ENCODE data around the gene AHCYL2.
"Not testable (repeated sequence)": the region's sequence is repeated elsewhere in the genome, so short reads cannot be mapped to it uniquely, and the experiment has no call there.

Gene AHCYL2

DNA sequence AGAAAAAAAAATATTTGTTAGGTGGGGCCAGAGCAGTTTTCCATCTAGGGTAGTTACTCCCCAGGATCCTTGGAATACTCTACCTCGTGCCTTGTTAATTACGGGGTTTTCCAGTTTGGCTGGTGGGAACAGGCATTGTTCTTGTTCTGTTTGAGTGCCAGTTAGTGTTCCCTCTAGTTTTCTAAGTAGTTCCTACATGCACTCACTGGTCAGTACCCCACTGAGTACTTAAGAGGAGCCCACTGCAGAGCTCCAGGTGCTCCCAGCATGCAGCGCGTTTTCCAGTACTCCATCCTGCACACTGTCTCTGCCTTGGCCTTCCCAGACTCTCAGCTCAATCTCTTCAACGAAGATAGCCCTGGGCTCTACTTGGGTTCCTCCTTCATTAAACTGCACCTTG lies 58.0 kb downstream of the AHCYL2 start:
- no peak for DNase-seq (ENCODE audit: low read depth in 4 of 4, low spot score in 1 of 4)

DNA sequence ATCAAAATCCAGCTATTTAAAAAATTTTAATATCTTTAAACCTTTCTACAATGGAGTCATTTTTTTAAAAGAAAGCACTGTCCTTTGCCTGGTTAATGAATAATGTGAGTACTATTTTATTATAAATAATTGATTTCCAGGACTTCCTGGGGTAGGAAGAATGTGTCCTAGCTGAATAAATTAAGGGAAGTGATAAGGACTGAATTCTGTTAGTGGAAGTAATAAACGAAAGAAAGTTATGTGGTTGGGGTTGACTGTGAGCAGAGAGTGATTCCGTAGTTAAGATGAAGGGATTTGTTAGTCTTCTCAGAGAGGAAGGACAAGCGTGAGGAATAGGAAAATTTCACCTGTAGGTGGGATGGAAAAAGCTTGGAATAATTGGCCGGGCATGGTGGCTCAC lies 59.1 kb downstream of the AHCYL2 start:
- no peak for DNase-seq (ENCODE audit: low read depth in 4 of 4, low spot score in 1 of 4)

DNA sequence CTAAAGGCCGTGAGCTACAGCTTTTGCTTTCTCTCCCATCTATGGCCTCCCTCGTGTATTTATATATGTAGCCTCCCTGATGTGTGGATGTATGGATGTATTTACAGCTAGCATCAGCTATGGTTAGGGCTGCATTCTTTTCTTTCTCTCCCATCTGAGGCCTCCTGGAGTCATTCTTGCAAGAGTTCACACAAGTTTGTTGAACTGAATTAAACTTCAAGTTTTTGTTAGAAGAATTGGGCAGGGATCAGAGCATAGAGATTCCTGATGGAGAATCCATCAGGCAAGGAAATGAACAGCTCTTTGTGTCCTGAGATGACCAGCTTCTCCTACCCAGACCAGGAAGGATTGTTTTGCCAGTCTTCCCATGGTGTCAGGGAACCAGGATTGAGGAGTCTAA lies 60.3 kb downstream of the AHCYL2 start:
- no peak for DNase-seq (ENCODE audit: low read depth in 4 of 4, low spot score in 1 of 4)

DNA sequence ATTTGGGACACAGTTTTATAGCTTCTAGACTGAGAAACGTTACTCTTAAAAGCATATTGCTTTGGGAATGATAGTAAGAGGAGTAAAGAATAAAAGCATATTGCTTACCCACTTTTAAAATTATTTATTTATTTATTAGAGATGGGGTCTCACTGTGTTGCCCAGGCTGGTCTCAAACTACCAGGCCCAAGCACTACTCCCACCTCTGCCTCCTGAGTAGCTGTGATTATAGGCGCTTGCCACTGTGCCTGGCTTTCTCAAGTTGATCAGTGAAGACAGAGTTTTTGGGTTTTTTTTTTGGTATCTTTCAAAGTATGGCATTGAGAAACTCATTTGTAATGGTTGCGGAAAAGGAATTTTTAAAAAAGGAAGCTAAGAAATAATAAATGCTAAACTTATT lies 68.0 kb downstream of the AHCYL2 start:
- no peak for DNase-seq (ENCODE audit: low read depth in 4 of 4, low spot score in 1 of 4)

DNA sequence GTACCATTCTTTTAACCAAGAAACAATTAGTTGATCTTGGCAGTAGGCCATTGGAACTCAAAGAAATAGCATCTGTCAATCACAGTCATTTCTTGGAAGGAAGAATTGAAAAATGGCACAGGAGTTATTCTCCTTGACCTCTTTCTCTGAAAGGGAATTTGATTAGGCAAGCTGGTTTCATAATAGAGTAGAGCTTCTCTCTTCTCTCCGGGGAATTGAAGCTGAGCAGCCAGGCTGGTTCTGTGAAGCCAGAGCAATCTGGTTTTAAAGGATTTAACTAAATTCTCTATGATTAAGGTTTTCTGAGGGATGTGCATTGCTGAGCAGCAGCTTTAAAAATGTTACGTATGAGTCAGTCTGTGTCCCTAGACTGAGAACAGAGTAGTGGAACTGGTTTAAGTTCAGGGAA lies 70.2 kb downstream of the AHCYL2 start:
- no peak for DNase-seq (ENCODE audit: low read depth in 4 of 4, low spot score in 1 of 4)

DNA sequence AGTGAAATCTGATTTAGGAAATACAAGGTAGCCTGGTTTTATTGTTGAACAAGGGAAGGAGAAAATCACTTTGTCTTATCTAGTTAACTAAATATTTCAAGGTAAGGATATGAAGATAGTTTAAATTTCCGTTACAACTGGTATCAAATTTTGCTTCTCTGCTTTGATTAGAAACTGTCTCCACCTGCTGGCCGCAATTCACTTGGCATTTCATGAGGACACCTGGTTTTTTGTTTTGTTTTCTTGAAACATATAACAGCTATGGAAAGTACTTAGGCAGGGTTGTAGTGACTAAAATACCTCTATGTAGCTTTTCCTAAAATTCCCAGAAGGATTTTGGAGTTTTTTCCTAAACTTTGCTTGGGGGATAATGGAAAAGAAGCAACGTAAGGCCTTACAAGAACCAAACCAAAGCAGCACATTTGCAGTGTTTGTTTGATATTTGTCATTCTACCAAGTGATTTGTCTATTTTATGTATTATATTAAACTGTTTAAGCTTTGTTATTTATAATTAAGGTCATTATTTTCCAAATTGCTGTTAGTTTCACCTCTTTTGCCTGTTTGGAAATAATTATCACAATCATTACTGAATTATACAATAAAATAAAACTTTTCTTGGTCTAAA lies 73.6 kb downstream of the AHCYL2 start:
- peak in 2 of 4 experiments; percentile 7 to 24 for DNase-seq (ENCODE audit: low read depth in 4 of 4, low spot score in 1 of 4)

DNA sequence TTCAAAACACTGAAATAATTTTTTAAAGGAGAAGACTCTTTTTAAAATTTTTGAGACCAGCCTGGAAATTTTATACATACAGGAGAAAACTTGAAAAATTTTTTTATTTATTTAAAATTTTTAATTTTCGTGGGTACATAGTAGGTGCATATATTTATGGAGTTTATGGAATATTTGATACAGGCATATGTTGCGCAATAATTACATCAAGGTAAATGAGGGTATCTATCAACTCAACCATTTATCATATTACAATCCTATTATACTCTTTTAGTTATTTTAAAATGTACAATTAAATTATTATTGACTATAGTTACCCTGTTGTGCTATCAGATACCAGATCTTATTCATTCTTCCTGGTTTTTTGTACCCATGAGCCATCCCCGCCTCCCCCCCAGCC lies 75.1 kb downstream of the AHCYL2 start:
- DNase-seq (ENCODE audit: low read depth in 4 of 4, low spot score in 1 of 4) = no peak

DNA sequence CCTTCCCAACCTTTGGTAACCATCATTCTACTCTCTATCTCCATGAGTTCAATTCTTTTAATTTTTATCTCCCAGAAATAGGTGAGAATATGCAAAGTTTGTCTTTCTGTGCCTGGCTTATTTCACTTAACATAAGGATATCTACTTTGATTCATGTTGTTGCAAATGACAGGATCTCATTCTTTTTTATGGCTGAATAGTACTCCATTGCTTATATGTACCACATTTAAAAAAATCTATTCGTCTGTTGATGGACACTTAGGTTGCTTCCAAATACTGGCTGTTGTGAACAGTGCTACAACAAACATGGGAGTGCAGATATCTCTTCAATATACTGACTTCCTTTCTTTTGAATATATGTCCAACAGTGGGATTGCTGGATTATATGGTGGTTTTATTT lies 75.5 kb downstream of the AHCYL2 start:
- not testable (repeated sequence) for DNase-seq (ENCODE audit: low read depth in 4 of 4, low spot score in 1 of 4)

DNA sequence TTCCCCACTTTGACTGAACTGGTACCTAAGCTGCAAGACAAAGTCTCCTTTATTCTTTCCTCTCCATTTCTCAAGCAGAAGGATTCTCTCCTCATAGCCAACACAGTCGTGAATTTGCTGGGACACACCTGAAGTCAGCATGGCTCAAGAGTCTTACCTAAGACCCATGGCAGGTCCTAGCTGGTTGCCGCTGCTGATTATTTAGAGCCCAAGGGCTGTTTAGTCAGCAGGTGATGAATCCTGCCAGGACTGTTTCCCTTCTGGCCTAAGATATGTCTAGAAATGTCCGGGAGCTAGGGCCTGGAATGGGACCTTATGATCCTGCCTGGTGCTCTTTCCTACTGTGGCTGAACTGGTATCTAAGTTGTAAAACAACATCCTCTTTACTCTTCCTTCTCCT lies 82.8 kb downstream of the AHCYL2 start:
- no peak for DNase-seq (ENCODE audit: low read depth in 4 of 4, low spot score in 1 of 4)

DNA sequence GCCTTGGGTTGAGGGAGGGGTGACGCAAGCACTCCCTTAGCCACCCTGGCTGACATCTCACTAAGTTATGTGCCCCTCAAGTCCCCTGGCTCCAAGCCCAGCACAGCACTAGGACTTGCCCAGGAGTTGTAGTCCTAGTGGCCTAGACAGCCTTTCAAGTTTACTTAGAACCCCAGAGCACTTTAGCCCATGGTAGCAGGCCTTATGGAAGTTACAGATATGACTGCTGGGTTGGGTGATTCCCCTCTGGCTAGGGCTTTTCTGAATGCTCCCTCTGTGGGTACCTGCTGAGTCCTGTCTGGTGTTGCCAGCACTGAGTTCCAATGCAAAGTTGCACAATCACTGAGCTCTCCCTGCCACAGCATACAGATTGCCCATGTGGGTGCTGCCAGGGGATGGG lies 83.2 kb downstream of the AHCYL2 start:
- DNase-seq (ENCODE audit: low read depth in 4 of 4, low spot score in 1 of 4) = no peak

DNA sequence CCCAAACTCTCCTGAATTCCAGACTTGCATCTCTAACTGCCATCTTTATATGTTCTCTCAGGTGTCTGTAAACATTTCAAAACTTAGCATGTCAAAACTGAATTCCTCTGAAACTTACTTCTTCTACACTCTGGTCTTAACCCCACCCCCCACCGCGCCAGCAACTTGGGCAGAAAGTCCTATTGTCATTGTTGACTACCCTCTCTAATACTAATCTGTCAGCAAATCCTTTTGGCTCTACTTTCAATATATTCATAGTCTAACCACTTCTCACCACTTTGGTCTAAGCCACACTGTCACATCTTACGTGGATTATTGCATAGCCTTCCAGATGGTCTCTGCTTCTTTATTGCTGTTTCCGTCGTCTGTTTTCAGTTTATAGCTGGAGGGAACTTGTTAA lies 86.6 kb downstream of the AHCYL2 start:
- DNase-seq (ENCODE audit: low read depth in 4 of 4, low spot score in 1 of 4) = no peak

DNA sequence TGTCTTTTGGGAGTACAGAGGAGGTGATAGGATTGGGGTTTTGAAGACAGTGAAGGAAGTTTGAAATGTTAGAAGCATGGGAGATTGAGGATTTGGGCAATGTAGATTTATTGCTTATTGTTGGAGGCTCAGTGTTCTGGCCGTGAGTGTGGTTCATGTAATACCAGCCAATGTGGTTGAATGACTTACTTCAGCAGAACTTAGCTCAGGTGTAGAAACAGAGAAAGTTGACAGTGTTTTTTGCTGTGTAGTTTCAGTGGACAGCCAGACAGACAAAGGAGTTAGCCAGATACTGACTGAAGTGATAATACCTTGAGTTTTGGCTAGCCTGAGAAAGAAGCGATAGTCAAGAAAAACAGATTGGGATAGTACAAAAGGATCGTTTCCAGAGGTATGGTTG lies 88.5 kb downstream of the AHCYL2 start:
- DNase-seq (ENCODE audit: low read depth in 4 of 4, low spot score in 1 of 4) = no peak

DNA sequence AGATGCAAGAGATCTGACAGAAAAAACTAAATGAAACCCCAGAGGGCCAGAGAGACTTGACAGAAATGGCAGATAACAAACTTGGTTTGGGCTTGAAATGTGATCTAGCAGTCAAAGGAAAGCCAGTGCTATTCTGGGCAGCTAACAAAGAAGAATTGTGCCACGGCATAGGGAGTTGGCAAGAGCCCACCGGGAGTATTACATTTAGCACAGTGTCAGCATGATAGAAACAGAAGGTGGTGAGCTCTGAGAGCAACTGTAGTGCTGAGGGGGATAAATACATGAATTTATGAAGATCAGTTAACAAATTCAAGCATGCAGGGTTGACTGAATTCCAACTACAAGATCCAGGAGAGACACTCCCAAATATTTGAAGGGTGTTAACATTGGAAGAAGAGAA lies 91.1 kb downstream of the AHCYL2 start:
- no peak for DNase-seq (ENCODE audit: low read depth in 4 of 4, low spot score in 1 of 4)

DNA sequence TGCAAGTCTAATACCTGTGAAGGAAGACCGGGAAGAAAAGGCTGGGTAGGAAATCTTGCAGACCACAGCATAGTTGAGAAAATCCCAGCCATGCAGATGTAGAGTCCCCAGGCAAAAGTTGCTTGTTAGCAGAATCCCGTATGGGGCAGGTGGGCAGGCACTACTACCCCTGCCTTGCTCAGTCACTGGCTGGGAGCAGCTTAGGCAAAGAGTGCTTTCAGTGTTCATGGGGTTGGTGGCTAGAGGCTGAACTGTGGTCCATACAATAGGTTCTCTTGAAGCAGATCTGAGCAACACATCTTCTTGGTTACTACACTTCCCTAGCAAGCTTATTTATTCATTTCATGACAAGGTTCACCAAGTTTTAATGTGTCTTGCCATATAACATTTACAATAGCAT lies 92.6 kb downstream of the AHCYL2 start:
- DNase-seq (ENCODE audit: low read depth in 4 of 4, low spot score in 1 of 4) = no peak

DNA sequence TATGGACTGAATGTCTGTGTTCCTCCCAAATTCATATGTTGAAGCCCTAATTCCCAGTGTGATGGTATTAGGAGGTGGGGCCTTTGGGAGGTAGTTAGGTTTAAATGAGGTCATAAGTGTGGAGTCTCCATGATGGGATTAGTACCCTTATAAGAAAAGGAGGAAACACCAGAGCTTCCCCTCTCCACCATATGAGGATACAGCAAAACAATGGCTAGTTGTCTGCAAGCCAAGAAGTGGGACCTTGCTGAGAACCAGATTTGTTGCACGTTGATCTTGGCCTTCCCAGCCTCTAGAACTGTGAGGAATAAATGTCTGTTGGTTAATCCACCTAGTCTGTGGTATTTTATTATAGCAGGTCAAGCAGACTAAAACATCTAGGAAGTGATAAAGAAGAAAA lies 102.2 kb downstream of the AHCYL2 start:
- DNase-seq (ENCODE audit: low read depth in 4 of 4, low spot score in 1 of 4) = no peak

DNA sequence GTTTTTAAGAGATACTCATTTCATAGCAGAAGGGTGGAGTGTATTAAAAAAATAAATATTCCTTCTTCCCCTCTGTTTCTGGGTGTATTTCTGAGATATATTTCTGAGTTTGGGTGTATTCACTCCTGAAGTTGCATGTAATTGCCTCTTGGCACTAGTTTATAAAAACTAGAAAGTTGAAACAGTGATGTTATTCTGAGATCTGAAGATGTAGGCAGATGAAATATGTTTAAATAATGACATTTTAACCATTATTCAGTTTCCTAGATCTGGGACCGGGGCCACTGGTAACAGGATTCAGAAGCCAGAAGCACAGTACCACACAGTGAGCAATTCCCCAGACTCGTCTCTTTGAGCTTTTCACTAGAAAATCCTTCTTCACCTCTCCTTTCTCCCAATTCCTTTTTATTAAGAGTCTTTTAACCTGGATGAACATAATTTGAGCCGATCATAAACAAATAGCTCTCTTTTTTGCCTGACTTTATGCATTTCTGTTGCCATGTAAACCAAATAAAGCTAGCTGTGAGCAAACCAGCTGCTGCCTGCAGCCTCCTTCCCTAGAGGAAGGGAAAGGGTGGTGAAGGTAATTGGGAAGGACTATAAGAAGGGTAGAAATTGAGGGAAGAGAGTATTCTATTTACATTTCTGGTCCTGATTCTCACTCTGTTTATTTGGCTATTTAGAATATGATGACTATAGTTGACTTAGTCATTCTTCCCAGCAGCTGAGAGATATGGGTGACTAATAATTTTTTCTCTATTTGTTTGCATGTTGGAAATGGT lies 107.6 kb downstream of the AHCYL2 start:
- DNase-seq (ENCODE audit: low read depth in 4 of 4, low spot score in 1 of 4) = no peak

DNA sequence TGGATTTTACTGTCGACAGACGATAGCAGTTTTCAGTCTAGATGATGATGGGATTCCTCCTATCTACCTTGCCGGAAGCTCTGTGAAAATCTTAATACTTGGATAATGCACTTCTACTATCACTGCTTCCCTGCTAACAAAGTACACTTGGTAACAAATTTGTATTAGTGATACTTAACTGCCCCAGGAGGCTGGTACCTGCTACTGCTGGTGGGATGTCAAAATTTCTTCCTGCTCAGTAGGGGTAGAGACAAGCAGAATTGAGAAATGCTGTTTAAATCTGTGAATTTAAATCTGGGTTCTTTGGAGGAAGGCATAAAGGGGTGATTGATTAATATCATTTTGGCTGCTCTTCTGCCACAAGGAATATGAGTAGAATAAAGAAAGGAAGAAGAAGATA lies 109.6 kb downstream of the AHCYL2 start:
- DNase-seq (ENCODE audit: low read depth in 4 of 4, low spot score in 1 of 4) = no peak

DNA sequence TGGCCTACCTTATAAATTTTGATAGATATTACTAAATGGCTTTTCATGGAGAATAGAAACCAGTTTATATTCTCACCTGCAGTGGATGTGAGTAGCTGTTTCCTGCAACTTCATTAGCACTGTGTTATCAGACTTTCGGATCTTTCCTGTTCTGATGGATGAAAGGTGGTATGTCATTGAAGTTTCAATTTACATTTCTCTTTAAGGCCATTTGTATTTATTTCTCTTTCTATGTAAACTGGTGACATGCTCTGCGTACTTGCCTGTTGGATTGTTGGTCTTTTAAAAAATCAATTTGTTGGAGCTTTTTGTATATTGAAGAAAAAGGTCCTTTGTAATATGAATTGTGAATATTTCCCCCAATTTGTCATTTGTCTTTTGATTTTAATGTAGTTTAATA lies 113.6 kb downstream of the AHCYL2 start:
- no peak for DNase-seq (ENCODE audit: low read depth in 4 of 4, low spot score in 1 of 4)

DNA sequence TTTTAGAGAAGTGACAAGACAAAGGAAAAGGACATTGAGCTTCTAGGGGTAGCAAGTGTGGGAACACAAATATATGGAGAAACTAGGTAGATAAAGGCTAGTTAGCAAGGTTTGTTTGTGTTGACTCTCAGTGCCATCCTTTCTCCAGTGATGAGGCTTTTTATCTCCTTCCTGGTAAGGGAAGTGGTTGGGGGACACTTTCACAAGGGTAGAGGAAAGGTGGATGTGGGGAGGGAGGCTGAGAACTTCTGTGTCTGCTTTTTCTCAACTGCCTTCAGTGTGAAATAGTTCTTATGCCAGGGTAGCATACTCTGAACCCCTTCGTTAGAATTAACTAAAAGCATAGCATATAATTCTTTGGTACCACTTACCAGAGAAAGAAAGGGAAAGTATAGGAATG lies 116.4 kb downstream of the AHCYL2 start:
- DNase-seq (ENCODE audit: low read depth in 4 of 4, low spot score in 1 of 4) = no peak

DNA sequence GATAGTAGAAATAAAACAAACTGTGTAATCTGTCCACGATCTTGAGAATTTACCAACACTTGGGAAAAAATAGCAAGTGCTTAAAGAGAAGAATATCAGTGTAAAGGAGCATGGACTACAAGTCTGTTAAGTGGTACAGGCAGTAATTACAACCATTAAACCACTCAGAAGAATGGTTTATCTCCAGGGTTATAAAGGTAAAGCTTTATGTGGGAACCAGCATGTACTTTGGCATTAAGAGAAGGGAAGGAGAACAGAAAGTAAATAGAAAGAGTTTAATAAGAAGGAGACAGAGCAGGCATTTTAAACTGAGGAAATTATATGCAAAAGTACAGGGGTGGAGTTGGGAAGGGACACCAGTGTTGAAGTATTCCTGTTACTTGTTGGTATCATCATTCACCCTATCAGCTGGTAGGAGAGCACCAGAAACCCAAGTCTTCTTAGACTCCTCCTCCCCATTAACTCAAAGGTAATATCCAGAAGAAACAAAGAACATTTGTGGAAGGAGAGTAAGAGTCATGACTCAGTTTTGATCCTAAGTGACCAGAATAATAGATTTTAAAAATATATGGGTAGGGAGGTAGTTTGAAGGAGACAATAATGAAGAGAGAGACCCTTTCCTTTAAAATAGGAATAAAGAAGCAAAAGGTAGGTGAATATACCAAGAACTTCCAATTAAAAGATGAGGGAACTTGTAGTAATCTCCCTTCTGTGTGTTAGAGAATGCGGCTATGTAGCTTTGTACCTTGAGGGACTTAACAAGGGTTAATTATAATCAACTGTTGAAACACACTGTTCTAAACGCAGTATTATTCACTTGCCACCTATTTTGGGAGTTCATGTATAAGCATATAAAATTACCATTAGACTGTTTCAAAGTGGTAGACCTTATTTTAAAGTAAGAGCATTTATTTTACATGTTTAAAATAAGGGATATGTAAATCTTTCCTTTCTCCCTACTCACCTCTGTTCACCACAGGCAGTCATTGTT lies 117.3 kb downstream of the AHCYL2 start:
- no peak for DNase-seq (ENCODE audit: low read depth in 4 of 4, low spot score in 1 of 4)

DNA sequence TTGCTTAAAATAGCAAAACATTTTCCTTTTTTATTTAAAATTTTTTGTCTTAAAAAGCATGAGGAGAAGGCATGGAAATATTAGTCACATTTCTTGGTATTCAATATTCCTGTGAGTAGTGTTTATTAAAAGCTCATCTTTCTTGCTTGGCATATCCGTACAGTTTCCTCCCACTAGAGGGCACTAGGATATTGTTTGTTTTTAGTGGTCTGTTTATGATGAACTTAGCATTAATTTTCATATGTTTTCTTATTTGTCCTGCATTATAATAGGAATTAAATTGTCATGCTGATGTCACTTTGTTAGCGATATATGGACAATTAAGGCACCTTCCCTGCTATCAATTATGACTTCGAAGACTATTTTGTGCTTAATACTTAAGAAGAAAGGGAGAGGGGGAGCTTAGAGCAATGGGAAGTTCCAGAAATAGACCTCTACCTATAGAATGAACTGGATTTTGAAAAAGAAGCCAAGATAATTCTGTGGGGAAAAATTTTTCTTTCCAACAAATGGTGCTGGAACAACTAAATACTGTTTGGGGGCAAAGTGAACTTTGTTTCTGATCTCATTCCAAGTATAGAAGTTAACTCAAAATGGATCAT lies 118.4 kb downstream of the AHCYL2 start:
- DNase-seq (ENCODE audit: low read depth in 4 of 4, low spot score in 1 of 4) = peak in 1 of 4 experiments; percentile 1

Data from stimulated activated CD4-positive, alpha-beta T cell treated with anti-CD3 and anti-CD28 coated beads, Interleukin-1b, Interleukin-23, amount 100 ng/mL, for 24 hours (primary cell).